DOHH2 (cell line): Measurements from ENCODE around the gene CPA3.

Source experiments
- CTCF ChIP-seq: fragments of 200-600 bp; sonication (generic); IDR thresholded peaks from one replicate; pipeline ENCODE4 v1.5.1; 2014; ENCODE audit warnings: antibody characterized with exemption, mild to moderate bottlenecking, low read depth, low read length; ENCODE audit not compliant: poor library complexity, severe bottlenecking
- EZH2phosphoT487 ChIP-seq: fragments of 200-600 bp; sonication (generic); IDR thresholded peaks from 2 replicates; pipeline ENCODE4 v1.6.1; 2017; ENCODE audit warnings: borderline replicate concordance, mild to moderate bottlenecking, antibody characterized with exemption, low read length, moderate library complexity, mixed read lengths

DNA sequence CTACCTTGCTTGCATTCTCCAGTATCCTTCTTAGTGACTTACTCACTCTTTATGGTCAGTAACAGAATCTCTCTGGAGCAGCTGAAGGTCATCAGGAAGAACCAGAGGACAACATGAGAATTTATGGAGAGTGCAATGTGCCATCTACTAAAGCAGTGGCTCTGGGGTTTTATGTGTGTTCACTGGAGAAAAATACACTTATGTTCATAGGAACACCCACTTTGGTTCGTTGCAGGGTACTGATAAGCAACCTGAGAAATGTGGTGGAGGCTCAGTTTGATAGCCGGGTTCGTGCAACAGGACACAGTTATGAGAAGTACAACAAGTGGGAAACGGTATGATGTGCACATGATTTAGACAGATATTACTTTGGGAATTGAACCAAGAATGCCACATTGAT lies 24.6 kb upstream of the CPA3 start:
- TF ChIP-seq CTCF (no peak), EZH2phosphoT487 (no peak)
